ENCODE data around the gene VKORC1L1.
A peak's percentile ranks its signal among the peaks of the same experiment; 100 is the strongest.
"Not testable (repeated sequence)": the region's sequence is repeated elsewhere in the genome, so short reads cannot be mapped to it uniquely, and the experiment has no call there.

Gene VKORC1L1

DNA sequence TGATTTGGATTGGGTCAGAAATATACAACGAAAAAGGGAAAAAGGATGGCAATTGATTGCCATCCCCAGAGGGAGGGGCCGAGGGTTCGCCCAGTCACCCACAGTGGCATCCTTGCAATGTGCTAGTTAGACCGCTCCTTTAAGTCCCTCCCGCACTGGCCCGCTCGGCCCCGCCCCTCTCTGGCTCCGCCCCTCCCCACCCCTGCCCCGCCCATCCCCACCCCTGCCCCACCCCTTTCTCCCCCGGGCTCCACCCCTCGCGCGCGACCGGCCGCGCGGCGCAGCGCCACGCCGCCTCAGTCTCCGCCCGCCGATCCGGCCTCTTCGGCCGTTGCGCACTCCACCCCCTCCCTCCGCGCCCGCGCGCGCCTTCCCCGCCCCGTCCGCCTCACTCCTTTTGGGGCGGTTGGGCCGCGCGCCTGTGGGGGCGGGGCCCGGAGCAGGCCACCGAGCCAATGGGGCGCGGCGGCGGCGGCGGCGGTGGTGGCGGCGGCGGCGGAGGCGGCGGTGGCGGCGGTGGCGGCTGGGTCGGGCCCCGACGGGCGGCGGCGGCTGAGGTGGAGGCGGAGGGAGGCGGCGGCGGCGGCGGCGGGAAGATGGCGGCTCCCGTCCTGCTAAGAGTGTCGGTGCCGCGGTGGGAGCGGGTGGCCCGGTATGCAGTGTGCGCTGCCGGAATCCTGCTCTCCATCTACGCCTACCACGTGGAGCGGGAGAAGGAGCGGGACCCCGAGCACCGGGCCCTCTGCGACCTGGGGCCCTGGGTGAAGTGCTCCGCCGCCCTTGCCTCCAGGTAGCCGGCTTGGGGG, at the start of gene VKORC1L1:
VKORC1L1 (plus strand) TSS at position 299 of the 806 bp plus-strand sequence; CDS start at position 597, 298 bp downstream.
- peak; percentile 79 for DNase-seq

DNA sequence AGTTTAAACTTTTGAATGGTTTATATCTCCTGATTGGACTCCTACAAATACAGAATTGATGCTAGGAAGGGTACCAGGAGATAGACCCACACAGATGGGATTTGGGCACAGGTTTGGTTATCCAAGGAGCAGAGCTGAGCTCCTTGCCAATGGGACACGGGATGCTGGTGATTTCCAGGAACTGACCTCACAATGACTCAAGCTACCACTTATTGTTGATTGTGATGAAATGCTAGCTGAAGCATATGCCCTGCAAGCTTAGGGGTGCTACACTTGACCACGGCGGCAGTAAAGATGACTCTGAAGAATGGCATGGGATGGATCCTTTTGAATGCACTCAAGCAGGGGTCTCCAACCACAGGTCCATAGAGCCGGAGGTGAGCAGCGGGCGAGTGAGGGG, 45.5 kb upstream of the VKORC1L1 start:
- no peak for DNase-seq

DNA sequence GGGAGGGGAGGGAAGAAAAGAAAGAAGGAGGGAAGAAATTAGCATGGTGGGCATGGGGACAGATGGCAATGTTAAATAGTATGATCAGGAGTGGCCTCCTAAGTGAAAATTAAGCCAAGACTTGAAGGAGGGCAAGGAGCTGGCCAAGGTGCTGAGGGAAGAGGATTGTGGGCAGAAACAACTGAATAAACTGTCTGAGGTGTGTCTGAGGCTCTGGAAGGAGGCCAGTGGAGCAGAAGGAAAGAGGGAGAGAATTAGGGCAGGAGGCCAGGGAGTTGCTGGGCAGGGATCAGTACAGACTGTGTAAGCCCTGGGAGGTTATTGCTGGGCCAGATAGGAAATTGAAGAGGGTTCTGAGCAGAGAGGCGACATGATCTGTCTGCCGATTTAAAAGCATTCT, 40.6 kb upstream of the VKORC1L1 start:
- DNase-seq: no peak

DNA sequence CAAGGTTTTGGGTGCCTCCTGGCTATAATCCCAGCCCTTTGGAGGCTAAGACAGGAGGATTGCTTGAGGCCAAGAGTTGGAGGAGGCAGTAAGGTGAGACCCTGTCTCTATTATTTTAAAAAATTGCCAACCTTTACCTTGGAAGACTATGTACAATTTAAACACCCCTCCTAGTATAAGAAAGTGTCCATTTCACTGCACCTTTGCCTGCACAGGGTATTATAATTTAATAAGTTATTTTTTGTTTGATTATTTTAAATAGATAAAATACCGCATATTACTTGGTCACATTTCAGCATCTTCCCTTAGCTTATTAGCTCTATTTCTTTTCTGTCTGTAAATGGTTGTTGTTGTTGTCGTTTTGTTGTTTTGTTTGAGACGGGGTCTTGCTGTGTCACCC, 36.2 kb upstream of the VKORC1L1 start:
- not testable (repeated sequence) for DNase-seq

DNA sequence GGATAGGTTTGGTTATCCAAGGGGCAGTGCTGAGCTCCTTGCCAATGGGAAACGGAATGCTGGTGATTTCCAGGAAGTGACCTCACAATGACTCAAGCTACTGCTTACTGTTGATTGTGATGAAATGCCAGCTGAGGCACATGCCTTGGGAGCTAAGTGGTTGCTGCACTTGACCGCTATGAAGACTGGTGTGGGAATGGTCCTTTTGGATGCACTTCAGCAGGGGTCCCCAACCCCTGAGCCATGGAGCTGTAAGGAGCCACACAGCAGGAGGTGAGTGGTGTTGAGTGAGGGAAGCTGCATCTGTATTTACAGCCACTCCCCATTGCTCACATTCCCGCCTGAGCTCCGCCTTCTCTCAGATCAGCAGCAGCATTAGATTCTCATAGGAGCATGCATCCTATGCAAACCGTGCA, 35.3 kb upstream of the VKORC1L1 start:
- not testable (repeated sequence) for DNase-seq

DNA sequence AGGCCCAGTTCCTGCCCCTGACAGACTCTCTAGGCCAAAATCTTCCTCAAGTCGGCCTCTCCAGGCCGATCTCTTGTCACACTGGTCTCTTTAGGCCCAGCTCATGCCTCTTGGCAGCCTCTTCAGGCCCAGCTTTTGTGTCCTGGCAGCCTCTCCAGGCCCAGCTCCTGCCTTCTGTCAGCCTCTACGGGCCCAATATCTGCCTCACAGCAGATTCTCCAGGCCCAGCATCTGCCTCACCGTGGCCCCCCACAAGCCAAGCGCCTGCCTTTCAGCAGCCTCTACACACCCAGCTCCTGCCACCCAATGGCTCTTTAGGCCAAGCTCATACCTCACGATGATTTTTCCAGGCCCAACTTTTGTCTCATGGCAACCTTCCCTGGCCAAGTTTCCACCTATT, 33.0 kb upstream of the VKORC1L1 start:
- no peak for DNase-seq

DNA sequence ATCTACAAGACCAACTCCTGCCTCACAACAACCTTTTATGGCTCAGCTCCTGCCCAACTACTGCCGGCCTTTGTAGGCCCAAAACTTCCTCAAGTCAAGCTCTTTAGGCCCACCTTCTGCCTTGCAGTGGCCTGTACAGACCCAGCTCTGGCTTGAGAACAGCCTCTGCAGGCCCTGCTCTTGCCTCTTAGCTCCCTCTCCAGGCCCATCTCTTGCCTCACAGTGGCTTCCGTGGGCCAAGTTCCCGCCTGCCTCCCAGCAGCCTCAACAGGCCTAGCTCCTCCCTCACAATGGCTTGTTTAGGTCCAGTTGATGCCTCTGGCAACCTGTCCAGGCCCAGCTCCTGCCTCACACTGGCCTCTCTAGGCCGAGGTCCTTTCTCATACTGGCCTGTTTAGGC, 32.4 kb upstream of the VKORC1L1 start:
- DNase-seq: peak; percentile 6

DNA sequence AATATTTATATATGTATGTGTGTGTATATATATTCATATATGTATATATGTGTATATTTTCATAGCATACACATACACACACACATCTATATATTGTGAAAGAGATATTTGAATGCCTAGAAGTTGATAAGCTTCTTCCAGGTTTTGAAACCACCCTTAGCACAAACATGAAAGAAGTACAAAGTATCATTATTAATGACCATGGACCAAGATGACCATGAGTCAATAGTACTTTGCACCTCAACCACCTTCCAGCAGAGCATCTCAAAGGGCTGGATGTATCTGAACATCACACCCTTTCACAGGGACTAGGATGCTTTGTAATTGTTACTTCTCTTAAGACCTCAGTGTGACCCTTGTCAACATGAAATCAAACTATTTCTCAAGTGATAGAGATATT, 29.3 kb upstream of the VKORC1L1 start:
- DNase-seq: not testable (repeated sequence)

DNA sequence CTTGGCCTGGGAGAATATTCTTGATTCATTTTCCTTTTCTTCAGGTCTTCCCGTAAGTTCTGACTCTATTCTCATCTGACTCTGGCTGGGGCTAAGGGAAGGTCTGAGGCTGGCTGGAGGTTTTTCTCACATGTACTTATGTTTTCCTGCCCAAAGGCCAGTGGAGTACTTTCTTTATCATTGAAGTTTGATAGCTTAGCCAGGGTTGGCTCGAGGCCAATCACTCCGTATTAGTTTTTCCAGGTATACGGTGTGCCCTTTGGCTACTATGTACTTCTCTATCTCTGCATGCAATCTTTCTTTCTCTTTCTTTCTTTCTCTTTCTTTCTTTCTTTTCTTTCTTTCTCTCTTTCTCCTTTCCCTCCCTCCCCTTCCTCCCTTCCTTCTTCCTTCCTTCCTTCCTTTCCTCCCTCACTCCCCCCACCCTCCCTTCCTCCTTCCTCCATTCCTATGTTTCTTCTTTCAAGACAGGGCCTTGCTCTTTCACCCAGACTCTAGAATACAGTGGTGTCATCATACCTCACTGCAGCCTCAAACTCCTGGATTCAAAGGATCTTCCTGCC, 26.8 kb upstream of the VKORC1L1 start:
- no peak for DNase-seq

DNA sequence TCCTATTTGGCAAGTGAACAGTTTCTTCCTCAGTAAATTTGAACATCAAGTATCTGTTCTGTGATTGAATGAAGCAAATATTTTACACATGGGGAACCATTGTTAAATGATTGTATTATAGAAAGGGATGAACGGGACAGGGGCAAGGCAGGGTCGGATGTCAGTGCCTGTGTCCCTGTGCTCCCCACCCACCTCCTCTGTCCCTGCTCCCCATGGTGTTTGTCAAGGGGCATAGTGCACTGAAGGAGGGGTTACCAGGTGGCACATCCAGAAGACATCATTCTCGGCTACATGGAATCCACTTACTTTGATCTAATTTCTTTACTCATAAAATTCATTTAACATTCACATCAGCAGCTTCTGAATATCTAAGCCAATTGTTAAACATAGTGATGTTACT, 19.4 kb upstream of the VKORC1L1 start:
- not testable (repeated sequence) for DNase-seq

DNA sequence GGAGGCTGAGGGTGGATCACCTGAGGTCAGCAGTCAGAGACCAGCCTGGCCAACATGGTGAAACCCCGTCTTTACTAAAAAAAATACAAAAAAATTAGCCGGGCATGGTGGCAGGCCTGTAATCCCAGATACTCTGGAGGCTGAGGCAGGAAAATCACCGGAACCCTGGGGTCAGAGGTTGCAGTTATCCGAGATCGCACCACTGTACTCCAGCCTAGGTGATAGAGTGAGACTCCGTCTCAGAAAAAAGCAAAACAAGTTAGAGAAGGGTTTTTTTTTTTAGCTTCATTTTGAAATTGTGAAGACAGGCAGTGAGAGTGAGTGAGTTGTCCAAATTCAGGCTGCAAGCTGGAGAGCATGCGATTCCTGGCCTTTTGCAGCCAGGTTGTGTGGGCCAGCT, 19.0 kb upstream of the VKORC1L1 start:
- not testable (repeated sequence) for DNase-seq

DNA sequence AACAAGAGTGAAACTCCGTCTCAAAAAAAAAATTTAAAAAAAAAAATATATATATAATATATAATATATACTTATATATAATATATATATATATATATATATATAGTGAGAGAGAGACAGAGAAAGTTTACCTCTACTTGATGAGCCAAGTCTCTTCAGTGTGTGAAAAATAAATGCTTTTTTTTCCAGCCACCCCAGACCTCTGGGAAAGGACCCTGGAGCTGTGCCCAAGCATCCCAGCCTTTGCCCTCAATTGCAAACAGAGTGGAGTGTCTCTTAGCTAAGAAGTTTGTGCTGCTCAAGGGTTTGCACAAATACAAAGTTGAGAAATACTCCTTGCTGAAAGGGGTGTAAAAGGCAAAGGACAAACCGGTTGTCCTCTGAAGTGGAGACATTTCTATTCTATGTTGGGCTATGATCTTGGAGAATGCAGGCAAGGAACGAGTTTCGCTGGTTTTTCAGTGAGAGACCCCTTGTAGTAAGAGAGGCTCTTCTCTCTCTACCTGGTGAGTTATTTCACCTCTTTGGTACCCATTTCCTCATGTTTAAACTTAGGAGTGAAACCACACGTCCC, 15.5 kb upstream of the VKORC1L1 start:
- DNase-seq: not testable (repeated sequence)

DNA sequence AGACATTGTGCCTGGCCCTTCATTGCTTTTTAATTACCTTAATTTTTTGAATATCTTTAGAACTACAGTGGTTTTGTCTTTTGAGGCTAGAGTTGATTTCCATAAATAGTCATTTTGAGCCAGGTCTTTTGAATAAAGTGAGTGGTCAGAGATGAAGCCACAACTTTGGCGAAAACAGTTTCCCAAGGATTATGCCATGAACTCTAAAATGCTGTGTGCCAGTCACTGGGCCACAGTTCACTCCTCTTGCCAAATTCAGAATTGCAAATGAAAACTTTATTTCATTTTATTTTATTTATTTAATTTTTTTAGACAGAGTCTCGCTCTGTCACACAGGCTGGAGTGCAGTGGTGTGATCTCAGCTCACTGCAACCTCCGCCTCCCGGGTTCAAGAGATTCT, 14.2 kb upstream of the VKORC1L1 start:
- not testable (repeated sequence) for DNase-seq

DNA sequence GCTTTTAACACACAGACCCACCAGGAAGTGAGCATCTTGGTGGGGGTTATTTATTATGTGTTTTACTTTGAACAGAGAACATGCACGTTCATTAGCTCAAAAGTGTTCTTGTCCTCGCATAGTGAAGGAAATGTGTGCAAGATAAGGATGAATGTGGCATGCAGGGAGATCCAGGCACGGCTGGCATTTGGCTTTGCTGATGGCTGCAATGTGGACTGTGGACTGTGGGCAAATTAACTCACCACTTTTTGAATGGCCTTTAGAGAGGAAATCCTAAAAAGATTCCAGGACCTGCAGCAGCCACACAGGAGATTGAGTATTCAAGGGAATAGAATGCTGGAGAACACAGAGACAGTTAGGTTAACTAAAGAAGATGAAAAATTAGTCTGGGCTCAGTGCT, 6.6 kb upstream of the VKORC1L1 start:
- not testable (repeated sequence) for DNase-seq

DNA sequence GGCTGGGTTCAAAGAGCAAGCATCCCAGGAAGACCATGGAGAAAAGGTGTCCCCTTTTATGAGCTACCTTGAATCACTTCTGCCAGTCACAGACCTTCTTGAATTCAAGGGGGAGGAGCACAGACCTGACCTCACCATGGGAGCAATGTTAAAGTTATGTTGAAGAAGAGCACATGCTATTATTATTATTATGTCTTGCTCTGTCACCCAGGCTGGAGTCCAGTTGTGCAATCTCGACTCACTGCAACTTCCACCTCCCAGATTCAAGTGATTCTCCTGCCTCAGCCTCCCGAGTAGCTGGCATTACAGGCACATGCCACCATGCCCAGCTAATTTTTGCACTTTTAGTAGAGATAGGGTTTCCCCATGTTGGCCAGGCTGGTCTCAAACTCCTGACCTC, 5.2 kb upstream of the VKORC1L1 start:
- DNase-seq: not testable (repeated sequence)

DNA sequence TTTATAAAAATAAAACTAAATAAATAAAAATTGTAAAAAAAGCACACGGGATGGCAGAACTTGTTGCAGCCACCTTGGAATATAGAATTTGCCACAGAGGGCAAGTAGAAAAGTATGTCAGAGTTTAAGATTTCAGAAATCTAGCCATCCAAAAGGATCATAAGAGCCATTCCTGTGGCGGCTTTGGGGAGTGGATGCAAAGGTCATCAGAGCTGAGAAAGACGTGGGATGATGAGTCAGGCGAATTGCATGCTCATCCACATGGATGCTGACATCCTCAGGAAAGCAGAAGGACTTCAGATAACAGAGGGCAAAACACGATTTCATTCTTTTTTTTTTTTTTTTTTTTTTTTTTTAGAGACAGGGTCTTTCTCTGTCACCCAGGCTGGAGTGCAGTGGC, 3.6 kb upstream of the VKORC1L1 start:
- not testable (repeated sequence) for DNase-seq

DNA sequence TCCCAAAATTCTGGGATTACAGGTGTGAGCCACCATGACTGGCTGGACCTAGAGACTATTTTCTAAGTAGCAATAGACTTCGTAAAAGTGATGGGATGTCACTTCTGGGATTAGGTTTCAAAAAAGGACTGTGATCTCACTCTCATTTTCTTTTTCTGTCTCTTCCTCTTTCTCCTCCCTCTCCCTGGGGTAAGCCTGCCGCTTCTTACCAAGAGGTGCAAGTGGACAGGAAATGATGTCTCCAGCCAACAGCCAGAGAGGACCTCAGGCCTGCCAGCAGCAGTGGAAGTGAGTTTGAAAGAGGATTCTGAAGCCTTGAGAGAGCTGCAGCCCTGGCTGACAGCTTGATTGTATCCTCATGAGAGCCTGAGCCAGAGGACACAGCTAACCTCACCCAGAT, 1.4 kb upstream of the VKORC1L1 start:
- DNase-seq: not testable (repeated sequence)

DNA sequence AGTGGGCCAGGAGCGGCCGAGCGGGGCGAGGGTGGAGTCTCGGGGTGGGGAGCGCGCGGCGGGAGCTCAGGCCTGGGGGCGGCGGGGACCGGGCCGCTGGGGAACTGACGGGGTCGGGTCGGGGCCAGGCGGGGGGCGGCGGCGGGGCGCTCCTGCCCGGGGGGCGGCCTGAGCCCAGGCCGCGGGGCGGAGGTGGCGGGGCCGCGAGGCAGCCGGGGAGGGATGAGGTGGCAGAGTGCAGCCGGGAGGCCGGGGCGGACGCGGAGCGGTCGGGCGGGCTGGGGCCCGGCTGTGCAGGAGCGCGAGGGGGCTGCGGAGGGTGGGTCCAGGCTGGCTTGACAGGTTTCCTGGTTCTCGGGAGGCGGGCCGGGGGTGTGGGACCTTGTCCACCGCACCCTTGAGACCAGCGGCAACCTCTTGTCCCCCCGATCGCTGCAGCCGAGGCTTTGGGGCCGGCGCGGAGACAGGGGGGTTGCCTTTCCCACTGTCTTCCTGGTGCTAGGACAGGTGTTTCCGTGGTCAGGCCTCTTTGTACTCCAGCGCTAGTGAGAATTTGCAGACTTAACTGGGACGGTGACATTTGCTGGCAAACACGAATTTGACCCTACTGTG, 814 bp downstream of the VKORC1L1 start:
- DNase-seq: peak; percentile 3

DNA sequence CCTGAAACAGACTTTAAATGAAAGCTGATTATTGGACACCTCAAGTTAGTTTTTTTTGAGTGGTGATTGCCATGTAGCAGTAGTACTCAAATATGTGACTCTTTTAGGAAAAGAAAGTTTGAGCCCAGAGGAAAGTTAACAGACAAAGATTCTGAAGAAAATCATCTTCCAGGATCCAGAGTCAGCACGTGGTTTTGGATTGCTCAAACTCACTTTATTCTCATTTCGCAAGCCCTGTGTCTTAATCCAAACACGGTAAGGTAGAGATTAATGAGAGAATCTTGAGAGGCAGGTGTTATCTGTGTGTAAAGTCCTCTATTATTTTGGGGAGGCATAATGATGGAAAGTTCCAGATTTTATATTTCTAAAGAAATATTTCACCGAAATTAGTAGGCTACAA, 2.8 kb downstream of the VKORC1L1 start:
- DNase-seq: not testable (repeated sequence)

DNA sequence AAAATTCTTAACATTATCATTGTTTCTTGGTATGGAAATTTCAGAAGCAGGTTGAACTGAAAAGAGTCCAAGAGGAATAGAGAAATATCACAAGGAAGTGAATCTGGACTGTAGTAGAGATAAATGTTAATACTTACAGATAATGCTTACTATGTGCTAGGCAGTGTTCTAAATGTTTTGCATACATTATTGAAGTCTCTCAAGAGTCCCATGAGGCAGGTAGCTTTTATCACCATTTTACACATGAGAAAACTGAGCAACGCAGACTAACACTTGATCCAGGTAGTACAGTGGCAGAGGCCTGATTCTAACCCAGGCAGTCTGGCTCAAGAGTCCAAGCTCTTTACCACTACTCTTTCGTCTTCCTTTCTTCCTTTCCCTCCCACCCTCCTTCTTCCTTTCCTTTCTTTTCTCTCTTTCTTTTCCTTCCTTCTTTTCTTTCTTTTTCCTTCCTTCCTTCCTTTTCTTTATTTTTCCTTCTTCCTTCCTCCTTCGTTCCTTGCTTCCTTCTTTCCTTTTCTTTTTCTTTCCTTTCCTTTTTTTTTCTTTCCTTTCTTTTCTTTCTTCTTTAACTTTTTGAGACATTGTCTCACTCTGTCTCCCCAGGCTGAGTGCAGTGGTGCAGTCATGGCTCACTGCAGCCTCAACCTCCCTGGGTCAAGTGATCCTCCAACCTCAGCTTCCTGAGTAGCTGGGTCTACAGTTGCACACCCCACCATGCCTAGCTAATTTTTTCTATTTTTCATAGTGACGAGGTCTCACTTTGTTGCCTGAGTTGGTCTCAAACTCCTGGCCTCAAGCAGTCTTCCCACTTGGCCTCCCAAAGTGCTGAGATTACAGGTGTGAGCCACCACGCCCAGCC, 6.6 kb downstream of the VKORC1L1 start:
- DNase-seq: not testable (repeated sequence)

DNA sequence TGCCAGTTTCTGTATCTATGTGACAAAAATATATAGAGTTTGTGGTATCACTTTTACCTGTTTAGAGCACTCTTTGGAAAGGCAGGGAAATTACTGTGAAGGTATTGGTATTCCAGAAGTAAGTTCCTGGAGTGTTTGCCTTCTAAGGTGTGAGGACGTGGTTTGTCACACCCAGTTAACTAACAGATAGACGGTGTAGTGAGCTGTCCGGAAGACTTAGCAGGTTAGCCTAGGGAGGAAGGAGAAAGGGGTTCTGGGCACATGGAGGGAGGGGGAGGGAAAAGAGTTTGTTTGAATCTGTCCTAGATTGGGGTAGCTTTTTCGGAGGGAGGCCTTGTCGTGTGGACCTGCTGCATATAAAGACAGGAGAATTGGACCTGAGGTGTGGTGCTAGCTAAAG, 7.4 kb downstream of the VKORC1L1 start:
- not testable (repeated sequence) for DNase-seq

DNA sequence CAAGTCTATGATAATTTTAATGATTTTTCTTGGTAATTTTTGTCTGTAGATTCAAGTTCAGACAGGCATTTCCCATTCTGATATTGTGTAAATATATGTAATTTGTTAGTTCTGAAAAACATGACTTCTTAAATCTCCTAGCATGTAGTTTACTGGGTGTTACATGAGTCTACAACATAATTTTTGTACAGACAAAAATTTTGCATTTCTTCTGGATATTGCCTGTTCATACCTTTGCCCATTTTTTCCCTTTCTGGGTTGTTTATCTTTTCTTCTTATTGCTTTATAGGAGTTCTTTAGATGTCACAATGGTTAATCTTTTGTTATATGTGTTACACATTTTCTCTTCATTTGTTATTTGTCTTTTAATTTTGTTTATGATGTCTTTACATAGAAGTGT, 12.1 kb downstream of the VKORC1L1 start:
- not testable (repeated sequence) for DNase-seq

DNA sequence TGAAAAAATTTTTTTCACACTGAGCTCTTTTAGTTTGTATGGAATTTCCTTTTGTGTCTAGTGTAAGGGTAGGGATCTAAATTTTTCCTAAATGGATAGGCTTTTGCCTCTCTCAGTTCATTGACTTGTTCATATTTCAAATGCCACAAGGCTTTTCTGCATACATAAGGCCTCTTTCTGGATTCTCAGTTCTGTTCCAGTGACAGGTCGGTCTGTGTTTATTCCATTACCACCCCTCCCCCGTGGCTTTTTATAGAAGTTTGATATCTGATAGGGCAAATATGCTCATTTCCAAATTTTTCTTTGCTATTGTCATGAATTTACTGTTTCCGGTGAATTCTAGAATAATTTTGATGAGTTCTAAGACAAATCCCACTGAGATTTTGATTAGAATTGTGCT, 12.7 kb downstream of the VKORC1L1 start:
- not testable (repeated sequence) for DNase-seq

Data from NCI-H1105 treated with DMSO at 0.1 percent for 48 hours (cell line).